ENCODE results near the gene ULBP2. TPM values are rescaled to one million over a fixed set of nuclear protein-coding genes. Genes with fewer than 3 reads are reported as not detected.
"Not testable (repeated sequence)": the region's sequence is repeated elsewhere in the genome, so short reads cannot be mapped to it uniquely, and the experiment has no call there.

ULBP2 gene
- total and polyA plus RNA-seq, 7 experiments from 2014 or later = 0.27 to 1.0 (median 0.56) TPM; not detected in 2

DNA sequence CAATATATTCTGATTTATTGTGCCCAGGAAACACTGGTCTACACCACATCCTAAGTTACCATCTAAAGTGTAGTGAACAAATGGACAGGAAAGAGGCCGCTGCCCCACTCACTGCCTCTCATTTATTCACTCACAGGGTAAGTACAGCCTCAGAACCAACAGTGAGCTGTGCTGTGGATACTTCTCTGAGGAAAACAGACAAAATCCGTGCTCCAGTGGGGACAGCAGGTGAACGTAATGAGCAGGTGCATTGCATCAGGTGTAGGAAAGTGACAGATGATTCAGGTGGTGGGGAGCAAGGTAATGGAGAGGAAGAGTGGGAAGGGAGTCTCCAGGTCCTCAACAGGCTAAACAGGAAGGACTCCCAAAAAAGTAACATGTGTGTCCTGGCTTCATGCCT lies 8.4 kb upstream of the ULBP2 start:
- H3K27ac Mint-ChIP-seq = no peak overlapping the region
- intact Hi-C loops (cut with micrococcal nuclease) = loop anchor here (5.0 to 10.0 kb wide), 3 partner anchors 134 to 461 kb away; partner anchors contain the start of gene ULBP3 (in 1 of the 2)
- no peaks in the 10 kb centered on the region for H3K36me3 ChIP-seq (ENCODE audit: control insufficient read depth in 2 of 3, insufficient read depth in 3 of 3, low read length in 3 of 3)

DNA sequence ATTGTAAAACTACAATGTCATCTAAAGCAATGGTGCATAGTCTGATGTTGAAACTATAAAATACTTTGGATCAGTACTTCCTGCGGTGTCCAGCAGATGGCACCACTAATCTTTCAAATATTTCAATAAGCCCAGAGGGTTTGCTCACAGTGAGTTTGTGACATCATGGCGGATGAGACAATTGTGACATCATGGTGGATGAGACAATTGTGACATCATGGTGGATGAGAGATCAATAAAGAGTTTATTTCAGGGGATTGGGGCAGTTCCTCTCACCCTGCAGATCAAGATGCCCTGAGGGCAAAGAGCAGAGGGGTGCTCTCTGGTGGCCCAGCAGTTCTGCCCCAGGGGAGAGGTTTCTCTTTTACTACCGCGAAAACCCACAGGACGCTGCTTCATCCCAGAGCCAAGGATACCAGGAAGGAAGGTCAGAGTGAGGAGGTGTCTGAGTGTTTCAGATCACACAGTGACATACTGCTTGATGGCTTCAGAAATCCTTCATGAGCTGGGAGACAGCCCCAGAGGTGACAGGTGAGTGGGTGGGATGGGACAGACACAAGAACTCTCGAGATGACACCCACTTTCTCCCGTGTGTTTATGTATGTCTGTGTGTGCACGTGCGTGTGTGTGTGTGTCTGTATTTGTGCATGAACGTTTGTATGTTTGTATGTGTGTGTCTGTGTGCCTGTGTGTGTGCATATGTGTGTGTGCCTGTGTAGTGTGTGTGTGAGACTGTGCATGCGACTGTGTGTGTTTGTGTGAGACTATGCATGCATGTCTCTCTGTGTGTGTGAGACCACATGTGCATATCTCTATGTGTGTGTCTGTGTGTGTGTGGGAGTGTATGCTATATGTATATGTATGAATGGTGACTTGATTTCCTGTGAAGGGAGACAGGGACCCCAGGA lies 7.3 kb upstream of the ULBP2 start:
- peaks cover 0 to 5% (median 0%) of the 10 kb centered on the region in 5 donors for H3K36me3 Mint-ChIP-seq
- Histone ChIP-seq H3K9me3 (ENCODE audit: control insufficient read depth in 2 of 3, low read length in 3 of 3) (no peaks in the 10 kb centered on the region), H3K4me3 (ENCODE audit: low read length) (no peak overlapping the region), H3K27me3 (ENCODE audit: control insufficient read depth in 2 of 2, insufficient read depth in 2 of 2, low read length in 2 of 2) (peaks cover 26 to 58% of the 10 kb centered on the region in 2 donors), H3K36me3 (ENCODE audit: control insufficient read depth in 2 of 3, insufficient read depth in 3 of 3, low read length in 3 of 3) (no peaks in the 10 kb centered on the region), H3K27ac (ENCODE audit: low read depth, low read length) (no peak overlapping the region), H3K4me1 (ENCODE audit: control insufficient read depth in 2 of 2, insufficient read depth in 2 of 2, low read length in 2 of 2) (peaks cover 12 to 14% of the 10 kb centered on the region in 2 donors)
- peaks cover 0 to 4% (median 0%) of the 10 kb centered on the region in 11 donors for H3K9me3 Mint-ChIP-seq
- peak in 8 of 9 donors; percentile 50 to 76 (median 70) for DNase-seq
- peak; percentile 76 for ATAC-seq
- ChIA-PET CTCF (interaction anchor here (2.2 kb wide), 1 partner anchor 82 kb away, joined by 13 read pairs; no protein-coding TSS in a partner anchor), POLR2A (no interaction called here)
- H3K4me3 Mint-ChIP-seq = peak overlapping the region in 1 of 10 donors; percentile 41
- peaks cover 81 to 91% (median 87%) of the 10 kb centered on the region in 5 donors for H3K27me3 Mint-ChIP-seq
- H3K27ac Mint-ChIP-seq = peak overlapping the region in 4 of 9 donors; percentile 2 to 39 (median 28)
- intact Hi-C loops (cut with micrococcal nuclease) = loop anchor here (1.0 to 10.0 kb wide), 6 partner anchors 30 to 460 kb away; partner anchors contain the start of gene ULBP3 (in 2 of the 2)
- H3K4me1 Mint-ChIP-seq = peaks cover 6 to 28% (median 19%) of the 10 kb centered on the region in 7 donors

More for the DNA sequence above, 8.4 kb upstream of the ULBP2 start:
- DNase-seq (peak in 1 of 9 donors; percentile 8), ATAC-seq (no peak)
- POLR2A ChIA-PET = no interaction called here
- Histone ChIP-seq H3K4me3 (ENCODE audit: low read length) (no peak overlapping the region), H3K27ac (ENCODE audit: low read depth, low read length) (no peak overlapping the region), H3K4me1 (ENCODE audit: control insufficient read depth in 2 of 2, insufficient read depth in 2 of 2, low read length in 2 of 2) (peaks cover 4% of the 10 kb centered on the region in 2 donors), H3K9me3 (ENCODE audit: control insufficient read depth in 2 of 3, low read length in 3 of 3) (no peaks in the 10 kb centered on the region), H3K27me3 (ENCODE audit: control insufficient read depth in 2 of 2, insufficient read depth in 2 of 2, low read length in 2 of 2) (peaks cover 16 to 49% of the 10 kb centered on the region in 2 donors)
- H3K27me3 Mint-ChIP-seq = peaks cover 84 to 92% (median 88%) of the 10 kb centered on the region in 5 donors
- peaks cover 0 to 6% (median 0%) of the 10 kb centered on the region in 11 donors for H3K9me3 Mint-ChIP-seq
- CTCF ChIA-PET = interaction anchor here (1.1 kb wide), 1 partner anchor 83 kb away, joined by 4 read pairs; no protein-coding TSS in a partner anchor
- peaks cover 0 to 20% (median 11%) of the 10 kb centered on the region in 7 donors for H3K4me1 Mint-ChIP-seq
- H3K4me3 Mint-ChIP-seq = no peak overlapping the region
- H3K36me3 Mint-ChIP-seq = no peaks in the 10 kb centered on the region

DNA sequence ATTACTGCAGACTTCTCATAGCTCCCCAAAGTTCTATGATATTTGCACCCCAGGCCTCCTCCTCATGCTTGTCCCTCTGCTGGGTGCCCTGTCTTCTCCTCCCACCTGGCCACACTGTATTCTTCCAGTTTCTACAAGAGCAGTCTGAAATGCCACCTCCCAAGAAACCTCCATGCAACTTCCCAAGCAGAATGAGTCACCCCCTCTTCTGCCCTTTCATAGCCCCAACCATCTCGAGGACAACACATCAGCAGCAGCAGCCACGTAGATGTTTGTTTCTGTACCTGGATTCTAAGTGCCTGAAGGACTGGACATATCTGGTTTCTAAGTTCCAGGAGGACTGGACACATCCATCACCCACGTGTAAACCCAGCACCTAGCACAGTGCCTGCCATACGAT lies 6.6 kb upstream of the ULBP2 start:
- Histone ChIP-seq H3K27me3 (ENCODE audit: control insufficient read depth in 2 of 2, insufficient read depth in 2 of 2, low read length in 2 of 2) (peaks cover 29 to 58% of the 10 kb centered on the region in 2 donors), H3K27ac (ENCODE audit: low read depth, low read length) (no peak overlapping the region), H3K36me3 (ENCODE audit: control insufficient read depth in 2 of 3, insufficient read depth in 3 of 3, low read length in 3 of 3) (no peaks in the 10 kb centered on the region), H3K4me3 (ENCODE audit: low read length) (no peak overlapping the region), H3K4me1 (ENCODE audit: control insufficient read depth in 2 of 2, insufficient read depth in 2 of 2, low read length in 2 of 2) (peaks cover 14% of the 10 kb centered on the region in 2 donors), H3K9me3 (ENCODE audit: control insufficient read depth in 2 of 3, low read length in 3 of 3) (no peaks in the 10 kb centered on the region)
- H3K36me3 Mint-ChIP-seq = peaks cover 0 to 5% (median 0%) of the 10 kb centered on the region in 5 donors
- H3K9me3 Mint-ChIP-seq = peaks cover 0 to 4% (median 0%) of the 10 kb centered on the region in 11 donors
- peaks cover 81 to 91% (median 87%) of the 10 kb centered on the region in 5 donors for H3K27me3 Mint-ChIP-seq
- DNase-seq (no peak), ATAC-seq (no peak)
- H3K4me3 Mint-ChIP-seq = no peak overlapping the region
- ChIA-PET POLR2A (no interaction called here), CTCF (interaction anchor here (2.2 kb wide), 1 partner anchor 82 kb away, joined by 13 read pairs; no protein-coding TSS in a partner anchor)
- H3K4me1 Mint-ChIP-seq = peaks cover 6 to 34% (median 21%) of the 10 kb centered on the region in 7 donors
- H3K27ac Mint-ChIP-seq = peak overlapping the region in 2 of 9 donors; percentile 21 to 39
- intact Hi-C loops (cut with micrococcal nuclease) = loop anchor here (2.0 to 10.0 kb wide), 3 partner anchors 134 to 460 kb away; partner anchors contain the start of gene ULBP3 (in 1 of the 2)

DNA sequence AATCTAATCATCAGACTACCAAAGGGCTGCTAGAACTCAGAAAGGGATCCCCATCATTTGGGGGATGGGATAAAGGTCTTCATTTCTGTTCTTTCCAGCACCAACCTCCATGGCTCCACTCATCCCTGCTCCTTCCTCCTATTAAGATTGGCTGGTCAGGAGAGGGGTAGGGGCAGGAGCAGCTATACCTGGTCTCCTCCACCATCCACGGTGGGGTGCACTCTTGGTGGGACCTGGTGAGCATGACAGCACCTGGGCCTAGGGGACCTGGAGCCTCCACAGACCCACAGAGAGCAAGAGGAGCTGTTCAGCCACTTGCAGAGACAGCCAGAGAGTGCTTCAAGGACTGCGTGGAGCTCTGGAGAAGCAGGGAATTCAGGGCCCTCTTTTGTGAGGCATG lies 6.1 kb upstream of the ULBP2 start:
- CTCF ChIA-PET = interaction anchor here (2.2 kb wide), 1 partner anchor 81 kb away, joined by 13 read pairs; no protein-coding TSS in a partner anchor
- POLR2A ChIA-PET = no interaction called here
- H3K27ac Mint-ChIP-seq = no peak overlapping the region

DNA sequence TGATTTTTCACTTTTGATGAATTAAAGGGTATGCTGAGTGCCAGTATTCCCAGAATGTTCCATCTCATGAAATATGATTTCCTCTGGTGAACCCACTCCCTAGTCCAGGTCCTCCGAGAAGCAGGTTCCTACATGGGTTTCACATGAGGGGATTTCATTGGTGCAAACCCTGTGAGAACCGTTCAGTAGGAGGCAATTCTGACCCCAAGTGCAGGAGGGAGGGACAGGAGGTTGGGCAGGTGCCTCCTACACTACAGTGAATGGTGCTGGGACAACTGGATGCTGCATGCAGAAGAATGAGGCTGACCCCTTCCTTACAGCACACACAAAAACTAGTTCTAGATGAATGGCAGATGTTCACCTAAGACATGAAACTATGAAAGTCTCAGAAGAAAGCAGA lies 5.1 kb upstream of the ULBP2 start:
- CTCF ChIA-PET = no interaction called here
- no peaks in the 10 kb centered on the region for H3K36me3 ChIP-seq (ENCODE audit: control insufficient read depth in 2 of 3, insufficient read depth in 3 of 3, low read length in 3 of 3)
- Mint-ChIP-seq H3K27me3 (peaks cover 74 to 91% (median 78%) of the 10 kb centered on the region in 5 donors), H3K27ac (no peak overlapping the region), H3K4me1 (peaks cover 11 to 47% (median 33%) of the 10 kb centered on the region in 7 donors), H3K36me3 (peaks cover 0 to 5% (median 1%) of the 10 kb centered on the region in 5 donors), H3K4me3 (peak overlapping the region in 3 of 10 donors; percentile 0 to 26 (median 16)), H3K9me3 (peaks cover 0 to 4% (median 0%) of the 10 kb centered on the region in 11 donors)
- intact Hi-C loops (cut with micrococcal nuclease) = loop anchor here (10.0 kb wide), 2 partner anchors 398 to 458 kb away; no protein-coding TSS in a partner anchor
- ATAC-seq (no peak), DNase-seq (no peak)
- POLR2A ChIA-PET = no interaction called here
- no peak overlapping the region for H3K27ac ChIP-seq (ENCODE audit: low read depth, low read length)
- H3K4me1 ChIP-seq (ENCODE audit: control insufficient read depth in 2 of 2, insufficient read depth in 2 of 2, low read length in 2 of 2) = peaks cover 14 to 20% of the 10 kb centered on the region in 2 donors
- peaks cover 31 to 52% of the 10 kb centered on the region in 2 donors for H3K27me3 ChIP-seq (ENCODE audit: control insufficient read depth in 2 of 2, insufficient read depth in 2 of 2, low read length in 2 of 2)
- no peak overlapping the region for H3K4me3 ChIP-seq (ENCODE audit: low read length)
- H3K9me3 ChIP-seq (ENCODE audit: control insufficient read depth in 2 of 3, low read length in 3 of 3) = no peaks in the 10 kb centered on the region

More for the DNA sequence above, 6.1 kb upstream of the ULBP2 start:
- Histone ChIP-seq H3K4me3 (ENCODE audit: low read length) (no peak overlapping the region), H3K4me1 (ENCODE audit: control insufficient read depth in 2 of 2, insufficient read depth in 2 of 2, low read length in 2 of 2) (peaks cover 14 to 18% of the 10 kb centered on the region in 2 donors), H3K9me3 (ENCODE audit: control insufficient read depth in 2 of 3, low read length in 3 of 3) (no peaks in the 10 kb centered on the region), H3K27ac (ENCODE audit: low read depth, low read length) (no peak overlapping the region), H3K27me3 (ENCODE audit: control insufficient read depth in 2 of 2, insufficient read depth in 2 of 2, low read length in 2 of 2) (peaks cover 31 to 58% of the 10 kb centered on the region in 2 donors), H3K36me3 (ENCODE audit: control insufficient read depth in 2 of 3, insufficient read depth in 3 of 3, low read length in 3 of 3) (no peaks in the 10 kb centered on the region)
- peaks cover 0 to 5% (median 0%) of the 10 kb centered on the region in 5 donors for H3K36me3 Mint-ChIP-seq
- no peak for DNase-seq
- peaks cover 7 to 38% (median 25%) of the 10 kb centered on the region in 7 donors for H3K4me1 Mint-ChIP-seq
- H3K9me3 Mint-ChIP-seq = peaks cover 0 to 4% (median 0%) of the 10 kb centered on the region in 11 donors
- H3K27me3 Mint-ChIP-seq = peaks cover 81 to 91% (median 87%) of the 10 kb centered on the region in 5 donors
- H3K4me3 Mint-ChIP-seq = no peak overlapping the region
- ATAC-seq = no peak
- intact Hi-C loops (cut with micrococcal nuclease) = loop anchor here (2.0 to 10.0 kb wide), 3 partner anchors 133 to 459 kb away; partner anchors contain the start of gene ULBP3 (in 1 of the 2)

DNA sequence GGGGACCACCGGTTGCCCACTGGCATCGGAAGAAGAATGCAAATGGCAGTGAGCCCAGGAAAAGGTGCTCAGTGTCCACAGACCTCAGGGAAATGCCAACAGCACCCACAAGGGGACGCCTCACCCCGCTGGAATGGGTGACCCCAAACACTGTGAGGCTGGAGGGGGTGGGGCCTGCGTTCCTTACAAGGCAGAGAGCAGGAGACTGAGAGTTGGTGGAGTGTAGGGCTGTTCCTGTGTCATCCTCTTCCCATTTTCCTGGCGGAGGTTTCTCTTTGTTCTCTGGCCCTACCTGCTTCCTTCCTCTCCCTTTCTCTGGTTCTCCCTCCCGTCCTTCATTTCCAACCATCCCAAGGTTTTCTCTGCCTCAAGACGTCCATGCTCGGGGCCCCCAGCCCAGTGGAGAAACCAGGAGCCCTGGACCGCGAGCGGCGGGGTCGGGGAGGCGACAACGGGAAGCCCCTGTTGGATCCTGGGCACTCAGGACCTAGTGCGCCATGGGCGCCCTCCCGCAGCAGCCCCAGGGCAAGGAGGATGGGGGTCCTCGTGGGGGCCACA lies 3.7 kb upstream of the ULBP2 start:
- Mint-ChIP-seq H3K4me3 (peak overlapping the region; percentile 38 to 88 (median 80)), H3K27me3 (peaks cover 68 to 93% (median 70%) of the 10 kb centered on the region in 5 donors), H3K4me1 (peaks cover 13 to 52% (median 35%) of the 10 kb centered on the region in 7 donors), H3K27ac (peak overlapping the region in 2 of 9 donors; percentile 85 to 92)
- peak overlapping the region; percentile 57 for H3K4me3 ChIP-seq (ENCODE audit: low read length)
- DNase-seq; H3K9me3 ChIP-seq (ENCODE audit: control insufficient read depth in 2 of 3, low read length in 3 of 3); H3K36me3 Mint-ChIP-seq; H3K27ac ChIP-seq (ENCODE audit: low read depth, low read length); CTCF ChIA-PET; H3K36me3 ChIP-seq (ENCODE audit: control insufficient read depth in 2 of 3, insufficient read depth in 3 of 3, low read length in 3 of 3); H3K9me3 Mint-ChIP-seq; POLR2A ChIA-PET; ATAC-seq: not testable (repeated sequence)
- H3K4me1 ChIP-seq (ENCODE audit: control insufficient read depth in 2 of 2, insufficient read depth in 2 of 2, low read length in 2 of 2) = peaks cover 14 to 20% of the 10 kb centered on the region in 2 donors
- peaks cover 31 to 52% of the 10 kb centered on the region in 2 donors for H3K27me3 ChIP-seq (ENCODE audit: control insufficient read depth in 2 of 2, insufficient read depth in 2 of 2, low read length in 2 of 2)
- intact Hi-C loops (cut with micrococcal nuclease) = loop anchor here (10.0 kb wide), 2 partner anchors 397 to 457 kb away; no protein-coding TSS in a partner anchor
